ENCODE results near the gene CCM2. TPM values are rescaled to one million over a fixed set of nuclear protein-coding genes. Genes with fewer than 3 reads are reported as not detected.

CCM2 gene
- total RNA-seq, result 56.0 and 88.0 TPM in 2 replicates

DNA sequence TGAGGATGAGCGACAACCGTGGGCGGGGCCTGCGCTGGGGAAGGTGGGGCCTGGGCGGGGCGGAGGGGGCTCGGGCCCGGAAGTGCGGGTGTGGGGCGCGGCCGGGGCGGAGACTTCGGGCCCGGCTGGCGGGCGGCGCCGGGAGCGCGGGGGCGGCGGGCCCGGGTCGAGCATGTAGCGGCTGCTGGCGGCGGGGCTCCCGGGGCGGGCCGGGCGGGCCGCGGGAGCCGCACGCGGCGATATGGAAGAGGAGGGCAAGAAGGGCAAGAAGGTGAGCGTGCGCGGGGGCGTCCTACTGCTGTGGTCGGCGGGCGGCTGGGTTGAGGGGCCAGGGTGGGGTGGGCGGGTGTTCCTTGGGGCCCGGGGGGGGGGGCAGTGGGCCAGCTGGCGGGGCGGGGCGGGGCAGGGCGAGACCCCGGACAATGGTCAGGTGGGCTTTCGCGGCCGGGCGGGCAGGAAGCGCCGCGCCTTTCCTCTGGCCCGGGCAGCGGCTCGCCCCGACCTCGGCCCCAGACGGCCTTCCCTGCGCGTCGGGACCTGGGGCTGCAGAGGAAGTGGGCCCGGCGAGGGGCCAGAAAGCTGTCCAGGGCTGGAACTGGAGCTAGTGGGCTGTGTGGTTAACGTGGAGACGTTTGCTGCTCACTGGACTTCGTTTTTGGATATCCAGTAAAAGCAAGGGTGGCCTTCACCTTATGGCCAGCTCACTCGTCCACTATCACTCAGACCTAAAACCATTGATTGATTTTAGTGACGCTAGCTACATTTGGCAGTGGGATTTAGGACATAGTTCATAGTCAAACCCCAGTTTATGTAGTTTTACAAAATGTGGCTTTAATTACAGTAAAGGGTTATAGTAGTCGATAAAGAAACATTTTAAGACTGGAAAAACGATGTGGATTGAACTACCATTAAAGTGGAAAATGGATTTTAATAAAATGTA, at the start of gene CCM2:
Gene CCM2, plus strand, starts transcription at position 109 of the 940 bp plus-strand sequence. Its CDS starts 133 bp downstream, at position 242.

DNA sequence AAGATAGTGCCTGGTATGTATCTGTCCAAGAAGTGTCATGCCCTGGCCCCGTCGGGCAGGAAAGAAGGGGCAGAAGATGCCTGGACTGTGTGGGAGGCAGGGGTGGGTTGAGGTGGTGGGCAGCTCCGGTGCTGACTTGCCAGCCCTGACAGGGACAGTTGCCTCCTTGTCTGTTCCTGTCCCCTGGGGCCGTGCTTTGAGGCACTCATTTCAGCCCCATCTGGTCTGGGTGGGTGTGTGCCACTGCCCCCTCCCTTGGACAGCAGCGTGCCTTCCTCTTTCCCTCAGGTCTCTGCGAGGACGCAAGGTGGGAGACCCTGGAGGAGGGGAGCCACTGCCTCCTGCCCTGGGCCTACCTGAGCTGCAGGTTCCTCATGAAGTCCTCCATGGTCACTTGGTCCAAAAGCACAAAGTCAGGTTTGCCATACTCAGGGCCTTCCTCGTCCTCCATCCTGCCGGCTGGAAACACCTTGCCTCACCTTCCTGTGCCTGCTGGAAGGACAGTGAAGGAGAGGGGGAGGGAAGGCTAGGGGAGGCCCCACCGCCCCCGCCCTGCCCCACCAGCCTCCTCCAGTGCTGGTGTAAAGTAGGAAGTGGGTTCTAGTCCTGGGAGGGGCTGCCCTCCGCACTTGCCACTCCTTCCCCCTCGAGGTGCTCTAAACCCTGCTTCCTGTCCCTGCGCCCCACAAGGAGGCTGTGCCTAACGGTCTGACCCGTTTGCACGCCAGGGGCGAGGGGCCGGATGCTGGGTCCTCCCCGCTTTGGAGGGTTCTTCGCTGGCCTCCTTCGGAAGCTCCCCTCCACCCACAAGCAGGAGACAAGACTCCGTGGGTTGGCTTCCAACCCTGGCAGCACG, 21.3 kb upstream of the CCM2 start, which contains the start of gene MYO1G:
Gene MYO1G, minus strand, starts transcription at position 505 of the 856 bp plus-strand sequence. Its CDS starts 54 bp downstream, at position 451.

DNA sequence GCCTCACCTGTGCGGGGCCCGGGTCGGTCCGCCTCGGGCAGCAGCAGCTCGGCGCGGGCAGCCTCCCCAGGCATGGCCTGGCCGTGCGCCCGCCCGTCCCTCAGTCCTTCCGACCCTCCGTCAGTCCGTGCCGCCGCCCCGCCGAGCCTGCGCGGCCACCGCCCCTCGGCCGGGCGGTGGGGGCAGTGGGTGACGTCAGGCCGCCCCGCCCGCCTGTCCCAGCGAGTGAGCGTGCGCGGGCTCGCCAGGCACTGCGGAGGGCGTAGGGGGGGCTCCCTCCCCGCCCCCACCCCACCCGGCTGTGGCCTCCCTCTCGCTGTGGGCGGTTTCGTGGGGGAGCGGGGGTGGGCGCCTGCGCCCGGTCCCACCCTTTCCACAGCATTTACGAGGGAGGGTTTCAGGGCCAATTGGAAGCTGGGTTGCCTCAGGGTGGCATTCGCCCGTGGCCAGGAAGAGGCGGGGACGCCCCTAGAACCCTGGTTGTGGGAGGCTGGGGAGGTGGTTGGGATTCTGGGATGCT, 88.9 kb downstream of the CCM2 start, which contains the start of gene NACAD:
Gene NACAD, minus strand, starts transcription at position 149 of the 520 bp plus-strand sequence. Its CDS starts 75 bp downstream, at position 74.

DNA sequence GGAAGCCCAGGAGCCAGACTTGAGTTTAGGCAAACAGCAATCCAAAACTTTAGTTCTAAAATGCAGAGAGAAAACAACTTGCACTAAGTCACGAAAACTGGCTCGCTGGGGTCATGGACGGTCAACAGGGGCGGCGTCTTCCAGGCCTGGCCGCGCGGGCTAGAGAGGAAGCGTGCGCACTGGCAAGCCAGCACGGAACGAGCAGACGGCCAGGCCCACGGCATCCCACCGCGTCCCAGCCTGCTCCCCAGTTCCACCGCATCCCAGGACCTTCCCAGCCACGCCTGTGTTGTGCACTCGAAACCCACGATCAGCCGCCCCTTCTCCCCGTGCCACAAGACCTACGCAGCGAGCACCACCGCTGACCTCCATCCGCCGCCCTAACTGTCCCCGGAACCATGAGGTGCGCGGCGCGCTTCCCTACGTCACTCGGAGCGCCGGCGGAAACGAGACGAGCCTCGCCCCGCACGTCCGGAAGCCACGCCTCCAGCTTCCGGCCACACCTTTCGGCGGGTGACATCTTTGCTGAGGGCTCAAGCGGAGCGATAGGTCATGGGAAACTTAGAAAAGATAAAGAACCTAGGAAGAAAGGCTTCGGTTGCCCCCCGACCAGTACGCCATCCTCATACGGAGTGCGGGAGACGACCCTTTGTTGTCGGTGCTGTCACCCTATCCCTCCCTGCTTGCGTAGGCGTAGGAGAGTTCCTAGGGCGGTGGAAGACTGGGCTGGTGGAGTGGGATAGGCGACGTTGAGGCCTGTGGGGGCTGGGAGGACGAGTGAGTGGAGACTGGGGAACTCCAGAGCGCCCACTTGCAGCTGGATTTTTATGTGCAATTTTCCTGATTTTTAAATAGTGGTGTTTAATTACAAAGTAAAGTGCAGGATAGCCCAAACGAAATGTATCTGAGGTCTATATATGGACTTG, 111.6 kb downstream of the CCM2 start, which contains the start of gene TBRG4:
Gene TBRG4, minus strand, starts transcription at position 400 of the 926 bp plus-strand sequence. CDS start 2,460 bp downstream, outside the sequence.

Other genes with a start within 250 kb of the CCM2 start
- 2,207 and 2,725 TPM in 2 replicates for gene PPIA, start 203.5 kb upstream of the CCM2 start, total RNA-seq
- gene H2AZ2, start 152.1 kb upstream of the CCM2 start, total RNA-seq, result 157 and 326 TPM in 2 replicates
- gene PURB, start 114.7 kb upstream of the CCM2 start, total RNA-seq, result 20.9 and 25.0 TPM in 2 replicates
- gene MYO1G, start 21.2 kb upstream of the CCM2 start, total RNA-seq, result 0.11 and 0.12 TPM in 2 replicates
- 1.9 and 2.4 TPM in 2 replicates for gene NACAD, start 88.8 kb downstream of the CCM2 start, total RNA-seq
- 64.7 and 93.0 TPM in 2 replicates for gene TBRG4, start 111.5 kb downstream of the CCM2 start, total RNA-seq
- gene RAMP3, start 157.6 kb downstream of the CCM2 start, total RNA-seq, result not detected in 2 replicates

Data from uterine smooth muscle cell (primary cell).